ENCODE data around the gene URGCP.

DNA sequence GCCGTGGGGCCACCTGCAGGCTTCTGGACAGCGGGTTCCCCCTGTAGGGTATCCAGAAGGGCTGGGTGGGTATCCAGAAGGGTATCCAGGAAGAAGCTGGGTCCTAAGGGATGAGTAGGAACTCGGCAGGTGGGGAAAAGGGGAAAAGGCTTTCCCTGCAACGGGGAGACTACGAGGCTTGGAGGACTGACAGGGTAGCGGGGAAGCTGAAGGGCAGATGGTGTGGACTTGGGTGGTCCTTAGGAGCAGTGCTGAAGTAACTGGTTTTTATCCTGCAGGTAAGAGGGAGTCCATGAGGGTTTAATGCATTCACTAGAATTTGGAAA is 20.4 kb upstream of the URGCP start:
- TF ChIP-seq POLR2A (IDR thresholded peaks at IDR 0.05; ENCODE audit: low read depth, low read length) (no peak), POLR2AphosphoS5 (IDR thresholded peaks at IDR 0.05; ENCODE audit: low read depth, low read length) (no peak)

Measured in GM12892 (cell line).